ENCODE data around the gene G0S2. TPM values are rescaled to one million over a fixed set of nuclear protein-coding genes. Genes with fewer than 3 reads are reported as not detected.

The G0S2 gene
- polyA plus RNA-seq, 2 of the 4 experiments (the other 2 are of a cell fraction) = 1.1 to 3.0 TPM

DNA sequence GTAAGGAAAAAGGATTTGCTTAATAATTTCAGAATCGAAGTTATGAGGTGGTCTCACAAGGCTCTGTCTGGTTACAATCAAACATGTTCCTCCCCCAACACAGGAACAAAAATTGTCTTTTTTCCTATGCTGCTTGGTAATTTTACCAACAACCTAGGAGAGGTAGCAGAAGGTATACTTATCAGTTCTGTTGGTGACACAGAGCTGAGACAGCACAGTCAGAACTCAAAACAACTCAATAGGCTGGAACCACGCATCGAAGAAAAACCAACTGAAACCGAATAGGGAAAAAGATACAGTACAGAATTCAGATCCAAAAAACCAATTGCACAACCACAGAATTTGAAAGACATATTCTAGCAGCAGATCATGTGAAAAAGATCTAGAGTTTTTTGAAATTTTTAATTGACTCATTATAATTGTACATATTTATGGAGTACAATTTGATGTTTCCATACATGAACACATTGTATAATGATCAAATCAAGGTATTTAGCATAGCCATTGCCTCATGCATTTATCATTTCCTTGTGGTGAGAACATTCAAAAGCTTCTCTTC, 3.8 kb downstream of the G0S2 start:
- CTCF ChIA-PET = no interaction called here
- DNase-seq (ENCODE audit: low read depth in 1 of 2, low spot score in 1 of 2) (no peak), FAIRE-seq (no peak), ATAC-seq (no peak)
- POLR2A ChIA-PET = no interaction called here
- Histone ChIP-seq H3K27ac (no peak overlapping the region), H3K9me3 (no peaks in the 10 kb centered on the region), H3K4me3 (no peak overlapping the region), H3K4me1 (peaks cover 6% of the 10 kb centered on the region; the same call in 2 of the 3 replicates), H3K4me2 (no peak overlapping the region)
- WGBS (ENCODE audit: missing lambda C conversion rate) = 56% methylated on average over 4 of the region's 4 CpGs
- TF ChIP-seq TFCP2L1 (CRISPR knock-in tag; IDR thresholded peaks at IDR 0.05) = no peak
- no peak for TF ChIP-seq TP53 (CRISPR knock-in tag; IDR thresholded peaks at IDR 0.05)
- TF ChIP-seq HOXB13 (CRISPR knock-in tag; IDR thresholded peaks at IDR 0.05; ENCODE audit: low read depth) = no peak
- no peak for TF ChIP-seq KDM1A (IDR thresholded peaks at IDR 0.05; ENCODE audit: low read depth)
- no peak for TF ChIP-seq CHD4 (IDR thresholded peaks at IDR 0.05; ENCODE audit: borderline replicate concordance)
- TF ChIP-seq GATA3 (IDR thresholded peaks at IDR 0.05; ENCODE audit: borderline replicate concordance) = no peak
- no peak for TF ChIP-seq PHF8 (IDR thresholded peaks at IDR 0.05; ENCODE audit: borderline replicate concordance, low read depth)
- no peak for TF ChIP-seq MAZ (IDR thresholded peaks at IDR 0.05; ENCODE audit: borderline replicate concordance, low read depth, low read length)
- no peak for TF ChIP-seq ZFP36 (IDR thresholded peaks at IDR 0.05; ENCODE audit: borderline replicate concordance, partially characterized antibody)
- TF ChIP-seq HEYL (CRISPR knock-in tag; IDR thresholded peaks at IDR 0.05) = no peak
- TF ChIP-seq, protein P1, sequence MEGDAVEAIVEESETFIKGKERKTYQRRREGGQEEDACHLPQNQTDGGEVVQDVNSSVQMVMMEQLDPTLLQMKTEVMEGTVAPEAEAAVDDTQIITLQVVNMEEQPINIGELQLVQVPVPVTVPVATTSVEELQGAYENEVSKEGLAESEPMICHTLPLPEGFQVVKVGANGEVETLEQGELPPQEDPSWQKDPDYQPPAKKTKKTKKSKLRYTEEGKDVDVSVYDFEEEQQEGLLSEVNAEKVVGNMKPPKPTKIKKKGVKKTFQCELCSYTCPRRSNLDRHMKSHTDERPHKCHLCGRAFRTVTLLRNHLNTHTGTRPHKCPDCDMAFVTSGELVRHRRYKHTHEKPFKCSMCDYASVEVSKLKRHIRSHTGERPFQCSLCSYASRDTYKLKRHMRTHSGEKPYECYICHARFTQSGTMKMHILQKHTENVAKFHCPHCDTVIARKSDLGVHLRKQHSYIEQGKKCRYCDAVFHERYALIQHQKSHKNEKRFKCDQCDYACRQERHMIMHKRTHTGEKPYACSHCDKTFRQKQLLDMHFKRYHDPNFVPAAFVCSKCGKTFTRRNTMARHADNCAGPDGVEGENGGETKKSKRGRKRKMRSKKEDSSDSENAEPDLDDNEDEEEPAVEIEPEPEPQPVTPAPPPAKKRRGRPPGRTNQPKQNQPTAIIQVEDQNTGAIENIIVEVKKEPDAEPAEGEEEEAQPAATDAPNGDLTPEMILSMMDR (IDR thresholded peaks at IDR 0.05) = no peak
- TF ChIP-seq CEBPB (IDR thresholded peaks at IDR 0.05) = no peak
- no peak for TF ChIP-seq SMC3 (IDR thresholded peaks at IDR 0.05)
- no peak for TF ChIP-seq BHLHE40 (IDR thresholded peaks at IDR 0.05; ENCODE audit: low read depth, low read length)
- TF ChIP-seq, protein P2, sequence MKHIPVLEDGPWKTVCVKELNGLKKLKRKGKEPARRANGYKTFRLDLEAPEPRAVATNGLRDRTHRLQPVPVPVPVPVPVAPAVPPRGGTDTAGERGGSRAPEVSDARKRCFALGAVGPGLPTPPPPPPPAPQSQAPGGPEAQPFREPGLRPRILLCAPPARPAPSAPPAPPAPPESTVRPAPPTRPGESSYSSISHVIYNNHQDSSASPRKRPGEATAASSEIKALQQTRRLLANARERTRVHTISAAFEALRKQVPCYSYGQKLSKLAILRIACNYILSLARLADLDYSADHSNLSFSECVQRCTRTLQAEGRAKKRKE (CRISPR knock-in tag; IDR thresholded peaks at IDR 0.05; ENCODE audit: low read depth) = no peak
- no peak for TF ChIP-seq FOSL2 (IDR thresholded peaks at IDR 0.05)
- TF ChIP-seq FOSL2 (CRISPR knock-in tag; IDR thresholded peaks at IDR 0.05) = no peak

DNA sequence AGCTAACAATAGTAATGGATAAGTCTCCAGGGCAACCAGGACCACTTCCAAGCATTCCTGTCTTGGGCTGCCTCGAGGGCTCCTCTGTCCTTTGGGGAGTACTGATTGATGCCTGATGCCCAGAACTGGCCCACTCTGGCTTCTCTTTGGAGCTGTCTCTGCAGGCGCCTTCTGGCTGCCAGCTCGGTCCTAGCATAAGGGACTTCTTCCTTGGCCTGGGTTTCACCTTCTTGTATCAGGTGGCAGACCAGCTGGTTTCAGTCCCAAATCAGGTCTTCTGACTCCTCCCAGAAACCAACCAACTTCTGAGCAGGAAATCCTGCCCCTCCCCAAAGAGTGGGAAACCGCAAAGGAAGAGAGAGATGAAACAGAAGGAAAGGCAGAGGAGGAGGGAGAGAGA, 10.6 kb downstream of the G0S2 start:
- ATAC-seq = no peak
- ChIA-PET CTCF (interaction anchor here (1.0 to 3.2 kb wide), 5 partner anchors 9 to 116 kb away, joined by 3 to 9 read pairs (median 3); no protein-coding TSS in a partner anchor), POLR2A (no interaction called here)

More for the DNA sequence above, 10.6 kb downstream of the G0S2 start:
- peaks cover 22% of the 10 kb centered on the region for H3K4me1 ChIP-seq
- WGBS (ENCODE audit: missing lambda C conversion rate) = 67% methylated on average over 4 of the region's 4 CpGs
- no peaks in the 10 kb centered on the region for H3K9me3 ChIP-seq
- no peak overlapping the region for H3K4me3 ChIP-seq
- no peak overlapping the region for H3K27ac ChIP-seq
- no peak overlapping the region for H3K4me2 ChIP-seq
- no peak for DNase-seq (ENCODE audit: low read depth in 1 of 2, low spot score in 1 of 2)
- FAIRE-seq = no peak
- TF ChIP-seq HOXA7 (CRISPR knock-in tag; IDR thresholded peaks at IDR 0.05) (no peak), FOXS1 (CRISPR knock-in tag; IDR thresholded peaks at IDR 0.05) (no peak), FOSL2 (IDR thresholded peaks at IDR 0.05) (no peak), FOSL2 (CRISPR knock-in tag; IDR thresholded peaks at IDR 0.05) (no peak), NPAS2 (CRISPR knock-in tag; IDR thresholded peaks at IDR 0.05; ENCODE audit: borderline replicate concordance) (no peak), POLR2AphosphoS2 (conservative IDR thresholded peaks at IDR 0.05; ENCODE audit: low read length) (no peak), RFX5 (IDR thresholded peaks at IDR 0.05) (no peak), HOXB5 (CRISPR knock-in tag; IDR thresholded peaks at IDR 0.05) (no peak), ZC3H11A (IDR thresholded peaks at IDR 0.05) (no peak), RARB (CRISPR knock-in tag; IDR thresholded peaks at IDR 0.05) (no peak), PHF8 (IDR thresholded peaks at IDR 0.05; ENCODE audit: borderline replicate concordance, low read depth) (no peak)
- TF ChIP-seq, protein P3, sequence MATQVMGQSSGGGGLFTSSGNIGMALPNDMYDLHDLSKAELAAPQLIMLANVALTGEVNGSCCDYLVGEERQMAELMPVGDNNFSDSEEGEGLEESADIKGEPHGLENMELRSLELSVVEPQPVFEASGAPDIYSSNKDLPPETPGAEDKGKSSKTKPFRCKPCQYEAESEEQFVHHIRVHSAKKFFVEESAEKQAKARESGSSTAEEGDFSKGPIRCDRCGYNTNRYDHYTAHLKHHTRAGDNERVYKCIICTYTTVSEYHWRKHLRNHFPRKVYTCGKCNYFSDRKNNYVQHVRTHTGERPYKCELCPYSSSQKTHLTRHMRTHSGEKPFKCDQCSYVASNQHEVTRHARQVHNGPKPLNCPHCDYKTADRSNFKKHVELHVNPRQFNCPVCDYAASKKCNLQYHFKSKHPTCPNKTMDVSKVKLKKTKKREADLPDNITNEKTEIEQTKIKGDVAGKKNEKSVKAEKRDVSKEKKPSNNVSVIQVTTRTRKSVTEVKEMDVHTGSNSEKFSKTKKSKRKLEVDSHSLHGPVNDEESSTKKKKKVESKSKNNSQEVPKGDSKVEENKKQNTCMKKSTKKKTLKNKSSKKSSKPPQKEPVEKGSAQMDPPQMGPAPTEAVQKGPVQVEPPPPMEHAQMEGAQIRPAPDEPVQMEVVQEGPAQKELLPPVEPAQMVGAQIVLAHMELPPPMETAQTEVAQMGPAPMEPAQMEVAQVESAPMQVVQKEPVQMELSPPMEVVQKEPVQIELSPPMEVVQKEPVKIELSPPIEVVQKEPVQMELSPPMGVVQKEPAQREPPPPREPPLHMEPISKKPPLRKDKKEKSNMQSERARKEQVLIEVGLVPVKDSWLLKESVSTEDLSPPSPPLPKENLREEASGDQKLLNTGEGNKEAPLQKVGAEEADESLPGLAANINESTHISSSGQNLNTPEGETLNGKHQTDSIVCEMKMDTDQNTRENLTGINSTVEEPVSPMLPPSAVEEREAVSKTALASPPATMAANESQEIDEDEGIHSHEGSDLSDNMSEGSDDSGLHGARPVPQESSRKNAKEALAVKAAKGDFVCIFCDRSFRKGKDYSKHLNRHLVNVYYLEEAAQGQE (IDR thresholded peaks at IDR 0.05) = no peak
- TF ChIP-seq, protein P4, sequence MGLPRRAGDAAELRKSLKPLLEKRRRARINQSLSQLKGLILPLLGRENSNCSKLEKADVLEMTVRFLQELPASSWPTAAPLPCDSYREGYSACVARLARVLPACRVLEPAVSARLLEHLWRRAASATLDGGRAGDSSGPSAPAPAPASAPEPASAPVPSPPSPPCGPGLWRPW (IDR thresholded peaks at IDR 0.05) = no peak
- TF ChIP-seq, protein P5, sequence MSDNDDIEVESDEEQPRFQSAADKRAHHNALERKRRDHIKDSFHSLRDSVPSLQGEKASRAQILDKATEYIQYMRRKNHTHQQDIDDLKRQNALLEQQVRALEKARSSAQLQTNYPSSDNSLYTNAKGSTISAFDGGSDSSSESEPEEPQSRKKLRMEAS (IDR thresholded peaks at IDR 0.05) = no peak

Measured in A549 (cell line).